Osteoblast (primary cell): ENCODE data around the gene DHX29. TPM values are rescaled to one million over a fixed set of nuclear protein-coding genes. Genes with fewer than 3 reads are reported as not detected.

Source experiments
- DNase-seq: peaks from one replicate; pipeline ENCODE4 v3.0.0; 2011; ENCODE audit warnings: low spot score, mixed read lengths; ENCODE audit not compliant: insufficient read length; ENCODE audit errors: missing footprints
- H2AFZ ChIP-seq: 2 replicates; pipeline ENCODE4 v1.6.0; 2011; ENCODE audit warnings: mild to moderate bottlenecking, low read length
- H3K27ac ChIP-seq: 2 replicates; pipeline ENCODE4 v1.5.1; 2011; ENCODE audit warnings: mild to moderate bottlenecking, low read depth, low read length, moderate library complexity
- H3K27me3 ChIP-seq: 2 replicates; pipeline ENCODE4 v1.6.0; 2012; ENCODE audit warnings: mild to moderate bottlenecking, control low read depth, inconsistent platforms, low read length, moderate library complexity; ENCODE audit not compliant: insufficient read depth
- H3K36me3 ChIP-seq: 2 replicates; pipeline ENCODE4 v1.5.1; 2011; ENCODE audit warnings: mild to moderate bottlenecking, low read length, control low read depth, moderate library complexity; ENCODE audit not compliant: insufficient read depth
- H3K4me1 ChIP-seq: 2 replicates; pipeline ENCODE4 v1.5.1; 2011; ENCODE audit warnings: mild to moderate bottlenecking, low read length, control low read depth, moderate library complexity; ENCODE audit not compliant: insufficient read depth
- H3K4me2 ChIP-seq: 2 replicates; pipeline ENCODE4 v1.6.0; 2011; ENCODE audit warnings: mild to moderate bottlenecking, low read length; ENCODE audit not compliant: insufficient read depth
- H3K4me3 ChIP-seq: fragments of 200-600 bp; sonication (generic); 3 replicates; pipeline ENCODE4 v1.5.1; 2012; ENCODE audit warnings: mild to moderate bottlenecking, low read length, inconsistent platforms; ENCODE audit not compliant: insufficient read depth
- H3K79me2 ChIP-seq: 2 replicates; pipeline ENCODE4 v1.6.0; 2012; ENCODE audit warnings: mild to moderate bottlenecking, low read length, control low read depth, inconsistent platforms; ENCODE audit not compliant: insufficient read depth
- H3K9me3 ChIP-seq: 2 replicates; pipeline ENCODE4 v1.5.1; 2011; ENCODE audit warnings: low read depth, low read length, control low read depth
- H4K20me1 ChIP-seq: 2 replicates; pipeline ENCODE4 v1.6.0; 2012; ENCODE audit warnings: mild to moderate bottlenecking, low read length, control low read depth; ENCODE audit not compliant: insufficient read depth
- total RNA-seq: library from RNA; depleted of rRNA; stranded (reverse); fragments of >200 nt; gene quantifications from 2 replicates; pipeline ENCODE4 v1.2.3, GENCODE V29; 2012
- TF ChIP-seq, protein P1 (sequence below): IDR thresholded peaks from 2 replicates; pipeline ENCODE4 v1.5.1; 2011; ENCODE audit warnings: mild to moderate bottlenecking, low read depth, low read length, moderate library complexity; ENCODE audit errors: extremely low read depth

The DHX29 gene
- total RNA-seq, 1 donor = 38.4 TPM

- TF ChIP-seq, protein P1, sequence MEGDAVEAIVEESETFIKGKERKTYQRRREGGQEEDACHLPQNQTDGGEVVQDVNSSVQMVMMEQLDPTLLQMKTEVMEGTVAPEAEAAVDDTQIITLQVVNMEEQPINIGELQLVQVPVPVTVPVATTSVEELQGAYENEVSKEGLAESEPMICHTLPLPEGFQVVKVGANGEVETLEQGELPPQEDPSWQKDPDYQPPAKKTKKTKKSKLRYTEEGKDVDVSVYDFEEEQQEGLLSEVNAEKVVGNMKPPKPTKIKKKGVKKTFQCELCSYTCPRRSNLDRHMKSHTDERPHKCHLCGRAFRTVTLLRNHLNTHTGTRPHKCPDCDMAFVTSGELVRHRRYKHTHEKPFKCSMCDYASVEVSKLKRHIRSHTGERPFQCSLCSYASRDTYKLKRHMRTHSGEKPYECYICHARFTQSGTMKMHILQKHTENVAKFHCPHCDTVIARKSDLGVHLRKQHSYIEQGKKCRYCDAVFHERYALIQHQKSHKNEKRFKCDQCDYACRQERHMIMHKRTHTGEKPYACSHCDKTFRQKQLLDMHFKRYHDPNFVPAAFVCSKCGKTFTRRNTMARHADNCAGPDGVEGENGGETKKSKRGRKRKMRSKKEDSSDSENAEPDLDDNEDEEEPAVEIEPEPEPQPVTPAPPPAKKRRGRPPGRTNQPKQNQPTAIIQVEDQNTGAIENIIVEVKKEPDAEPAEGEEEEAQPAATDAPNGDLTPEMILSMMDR = no peak
- Histone ChIP-seq H3K27ac (no peak overlapping the region), H4K20me1 (no peaks in the 10 kb centered on the region), H3K4me1 (no peaks in the 10 kb centered on the region), H3K36me3 (peaks cover 48% of the 10 kb centered on the region), H3K4me3 (no peak overlapping the region), H3K79me2 (peaks cover 12% of the 10 kb centered on the region), H3K27me3 (no peaks in the 10 kb centered on the region), H3K9me3 (no peaks in the 10 kb centered on the region), H2AFZ (no peak overlapping the region), H3K4me2 (no peak overlapping the region)
- no peak for DNase-seq
These were observed 35.6 kb upstream of the DHX29 start for GRCh38 chr5:55343107-55343506.

DNA sequence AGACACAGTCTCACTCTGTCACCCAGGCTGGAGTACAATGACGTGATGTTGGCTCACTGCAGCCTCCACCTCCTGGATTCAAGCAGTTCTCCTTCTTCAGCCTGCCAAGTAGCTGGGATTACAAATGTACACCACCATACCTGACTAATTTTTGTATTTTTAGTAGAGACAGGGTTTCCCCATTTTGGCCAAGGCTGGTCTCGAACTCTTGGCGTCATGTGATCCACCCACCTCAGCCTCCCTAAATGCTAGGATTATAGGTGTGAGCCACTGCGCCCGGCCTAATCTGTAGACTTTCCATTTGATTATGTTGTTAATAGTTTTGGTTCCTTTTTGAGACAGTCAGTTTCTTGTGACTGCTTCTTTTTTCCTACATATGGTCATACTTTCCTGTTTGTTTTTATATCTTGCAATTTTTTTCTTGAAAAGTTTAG lies 31.3 kb upstream of the DHX29 start:
- H3K9me3 ChIP-seq = no peaks in the 10 kb centered on the region
- TF ChIP-seq, protein P1 = no peak

DNA sequence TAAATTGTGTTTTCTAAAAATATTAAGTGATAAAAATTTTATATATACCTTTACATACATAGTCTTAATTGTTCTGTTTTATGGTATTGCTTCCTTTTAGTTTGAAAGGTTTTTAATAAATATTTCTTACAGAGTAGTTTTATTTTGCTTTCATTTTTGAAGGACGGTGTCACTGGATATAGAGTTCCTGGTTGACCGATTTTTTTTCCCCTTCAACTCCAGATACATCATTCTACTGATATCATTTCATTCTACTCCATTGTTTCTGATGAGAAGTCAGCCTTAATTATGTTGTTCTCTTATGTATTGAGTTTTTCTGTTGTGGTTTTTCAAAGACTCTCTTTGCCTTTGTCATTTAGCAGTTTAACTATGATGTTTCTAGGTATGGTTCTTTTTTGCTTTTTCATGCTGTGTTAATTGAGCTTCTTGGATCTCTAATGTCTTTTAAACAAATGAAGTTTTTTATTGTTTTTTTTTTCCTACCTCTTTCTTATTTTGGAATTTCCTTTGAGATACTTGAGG lies 30.7 kb upstream of the DHX29 start:
- TF ChIP-seq, protein P1 = no peak
- H3K27me3 ChIP-seq = no peaks in the 10 kb centered on the region
- no peaks in the 10 kb centered on the region for H3K9me3 ChIP-seq
- H3K79me2 ChIP-seq = peaks cover 44% of the 10 kb centered on the region
- peak overlapping the region; percentile 70 for H3K4me2 ChIP-seq
- no peak for DNase-seq
- H4K20me1 ChIP-seq = no peaks in the 10 kb centered on the region
- H3K4me3 ChIP-seq = no peak overlapping the region
- H3K27ac ChIP-seq = peak overlapping the region; percentile 15
- H2AFZ ChIP-seq = no peak overlapping the region
- H3K4me1 ChIP-seq = no peaks in the 10 kb centered on the region
- H3K36me3 ChIP-seq = peaks cover 14% of the 10 kb centered on the region

More for the DNA sequence above, 31.3 kb upstream of the DHX29 start:
- Histone ChIP-seq H3K27me3 (no peaks in the 10 kb centered on the region), H4K20me1 (no peaks in the 10 kb centered on the region), H3K4me2 (no peak overlapping the region), H3K4me1 (no peaks in the 10 kb centered on the region), H3K36me3 (peaks cover 20% of the 10 kb centered on the region), H3K27ac (no peak overlapping the region), H3K4me3 (no peak overlapping the region), H2AFZ (no peak overlapping the region), H3K79me2 (peaks cover 38% of the 10 kb centered on the region)
- DNase-seq = no peak

DNA sequence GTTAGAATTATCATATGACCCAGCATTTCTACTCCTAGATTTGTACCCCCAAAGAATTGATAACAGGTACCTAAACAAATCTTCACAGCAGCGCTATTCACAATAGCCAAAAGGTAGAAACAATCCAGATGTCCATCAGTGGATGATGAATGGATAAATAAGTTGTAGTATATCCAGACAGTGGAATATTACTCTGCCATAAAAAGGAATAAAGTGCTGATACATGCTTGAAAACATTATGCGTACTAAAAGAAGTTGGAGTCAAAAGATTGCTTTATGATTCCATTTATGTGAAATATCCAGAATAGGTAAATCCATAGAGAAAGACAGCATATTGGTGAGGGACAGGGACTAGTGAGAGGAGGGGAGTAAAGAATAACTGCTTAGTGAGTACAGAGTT lies 26.3 kb upstream of the DHX29 start:
- Histone ChIP-seq H3K9me3 (no peaks in the 10 kb centered on the region), H3K4me1 (no peaks in the 10 kb centered on the region), H3K36me3 (peaks cover 13% of the 10 kb centered on the region), H4K20me1 (no peaks in the 10 kb centered on the region), H3K27me3 (no peaks in the 10 kb centered on the region), H3K79me2 (peaks cover 51% of the 10 kb centered on the region), H2AFZ (no peak overlapping the region), H3K4me3 (no peak overlapping the region), H3K4me2 (no peak overlapping the region), H3K27ac (no peak overlapping the region)
- DNase-seq = no peak
- TF ChIP-seq, protein P1 = no peak
